ENCODE results near the gene EIF4ENIF1. TPM values are rescaled to one million over a fixed set of nuclear protein-coding genes. Genes with fewer than 3 reads are reported as not detected.

Gene EIF4ENIF1
- total and polyA plus RNA-seq, 9 of the 15 experiments (the other 6 are each of a cell fraction or from before 2014, with no cell fraction given) = 2.5 to 24.9 (median 15.8) TPM

GRCh38 chr22:31489632-31490495, at the start of gene EIF4ENIF1 (continued):
- TF ChIP-seq THAP12 (CRISPR knock-in tag; IDR thresholded peaks at IDR 0.05) = no peak
- TF ChIP-seq MTA2 (IDR thresholded peaks at IDR 0.05; ENCODE audit: low read depth) = no peak
- no peak for TF ChIP-seq EP300 (IDR thresholded peaks at IDR 0.05; ENCODE audit: low read length)
- no peak for TF ChIP-seq ZNF77 (CRISPR knock-in tag; IDR thresholded peaks at IDR 0.05)
- no peak for TF ChIP-seq MCM5 (IDR thresholded peaks at IDR 0.05; ENCODE audit: low read depth)
- no peak for TF ChIP-seq RAD21 (CRISPR knock-in tag; conservative IDR thresholded peaks at IDR 0.05 in 1 of 2, IDR thresholded peaks at IDR 0.05 in 1 of 2)
- no peak for TF ChIP-seq U2AF2 (optimal IDR thresholded peaks at IDR 0.05; ENCODE audit: low read depth, low read length)
- TF ChIP-seq TFAP4 (CRISPR knock-in tag; IDR thresholded peaks at IDR 0.05; ENCODE audit: borderline replicate concordance) = peak; percentile 63
- TF ChIP-seq AFF4 (CRISPR knock-in tag; IDR thresholded peaks at IDR 0.05) = no peak; the same call in 1 of the 2 replicates
- TF ChIP-seq MTA3 (IDR thresholded peaks at IDR 0.05; ENCODE audit: borderline replicate concordance) = no peak; the same call in none of the 2 replicates
- TF ChIP-seq ZNF224 (CRISPR knock-in tag; IDR thresholded peaks at IDR 0.05) = no peak
- peak in 1 of 2 experiments; percentile 33 for TF ChIP-seq E2F6 (IDR thresholded peaks at IDR 0.05; ENCODE audit: borderline replicate concordance in 1 of 2, extremely low read depth in 1 of 2, insufficient read depth in 1 of 2, insufficient read length in 1 of 2, low read depth in 1 of 2, low read length in 1 of 2, poor library complexity in 1 of 2, severe bottlenecking in 1 of 2)
- TF ChIP-seq TEAD4 (IDR thresholded peaks at IDR 0.05; ENCODE audit: low read length) = no peak
- TF ChIP-seq TEAD4 (CRISPR knock-in tag; IDR thresholded peaks at IDR 0.05; ENCODE audit: borderline replicate concordance) = no peak
- TF ChIP-seq ZBTB12 (CRISPR knock-in tag; IDR thresholded peaks at IDR 0.05) = no peak
